A549 (cell line): Measurements from ENCODE around the gene MX2.

ENCODE experiments used
- CTCF ChIP-seq: fragments of >200 bp; sonication (Bioruptor Twin); formaldehyde crosslinking; IDR thresholded peaks from 3 replicates; pipeline ENCODE4 v1.5.1; 2016
- EP300 ChIP-seq, 2 experiments: fragments of >200 bp; sonication (Bioruptor Twin); formaldehyde crosslinking; IDR thresholded peaks; 2 replicates in 1 of 2; 3 replicates in 1 of 2; pipeline ENCODE4 v1.6.1; 2016 to 2017
- JUN ChIP-seq, 2 experiments: fragments of >200 bp; sonication (Bioruptor Twin); formaldehyde crosslinking; IDR thresholded peaks; 2 replicates in 1 of 2; 3 replicates in 1 of 2; pipeline ENCODE4 v1.6.1; 2016 to 2017
- MAX ChIP-seq: IDR thresholded peaks from 2 replicates; pipeline ENCODE4 v1.6.1; 2012
- POLR2A ChIP-seq: IDR thresholded peaks from 2 replicates; pipeline ENCODE4 v1.6.1; 2012; ENCODE audit warnings: mild to moderate bottlenecking, low read length
- POLR2AphosphoS2 ChIP-seq: conservative IDR thresholded peaks from 2 replicates; pipeline ENCODE4 v1.6.1; 2012; ENCODE audit warnings: low read length, improper control_type of control experiment, inconsistent platforms
- REST ChIP-seq: fragments of 200-600 bp; sonication (generic); IDR thresholded peaks from 2 replicates; pipeline ENCODE4 v1.6.1; 2016; ENCODE audit warnings: antibody characterized with exemption, mild to moderate bottlenecking, moderate library complexity
- RFX5 ChIP-seq: fragments of 450-650 bp; IDR thresholded peaks from 2 replicates; pipeline ENCODE4 v1.7.1; 2014; ENCODE audit warnings: antibody characterized with exemption, mild to moderate bottlenecking, moderate library complexity
- TP53 ChIP-seq: fragments of 250-450 bp; sonication (Bioruptor Pico); IDR thresholded peaks from 2 replicates; pipeline ENCODE4 v1.5.0; 2021; ENCODE audit warnings: mild to moderate bottlenecking, moderate library complexity
- TF ChIP-seq, protein P1 (sequence below): fragments of 150-350 bp; IDR thresholded peaks from 2 replicates; pipeline ENCODE4 v1.6.1; 2014; ENCODE audit warnings: low read depth, mild to moderate bottlenecking, low read length
- TF ChIP-seq, protein P2 (sequence below): IDR thresholded peaks from 2 replicates; pipeline ENCODE4 v1.6.1; 2012; ENCODE audit warnings: low read depth, borderline replicate concordance
- TF ChIP-seq, protein P3 (sequence below): fragments of 450-650 bp; IDR thresholded peaks from 2 replicates; pipeline ENCODE4 v1.6.1; 2014; ENCODE audit warnings: antibody characterized with exemption
- TF ChIP-seq, protein P4 (sequence below): fragments of 250-450 bp; sonication (Bioruptor Pico); IDR thresholded peaks from 2 replicates; pipeline ENCODE4 v1.5.0; 2021; ENCODE audit warnings: mild to moderate bottlenecking, moderate library complexity, borderline replicate concordance

- TF ChIP-seq, protein P1, sequence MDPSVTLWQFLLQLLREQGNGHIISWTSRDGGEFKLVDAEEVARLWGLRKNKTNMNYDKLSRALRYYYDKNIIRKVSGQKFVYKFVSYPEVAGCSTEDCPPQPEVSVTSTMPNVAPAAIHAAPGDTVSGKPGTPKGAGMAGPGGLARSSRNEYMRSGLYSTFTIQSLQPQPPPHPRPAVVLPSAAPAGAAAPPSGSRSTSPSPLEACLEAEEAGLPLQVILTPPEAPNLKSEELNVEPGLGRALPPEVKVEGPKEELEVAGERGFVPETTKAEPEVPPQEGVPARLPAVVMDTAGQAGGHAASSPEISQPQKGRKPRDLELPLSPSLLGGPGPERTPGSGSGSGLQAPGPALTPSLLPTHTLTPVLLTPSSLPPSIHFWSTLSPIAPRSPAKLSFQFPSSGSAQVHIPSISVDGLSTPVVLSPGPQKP: no peak
- TF ChIP-seq, protein P2, sequence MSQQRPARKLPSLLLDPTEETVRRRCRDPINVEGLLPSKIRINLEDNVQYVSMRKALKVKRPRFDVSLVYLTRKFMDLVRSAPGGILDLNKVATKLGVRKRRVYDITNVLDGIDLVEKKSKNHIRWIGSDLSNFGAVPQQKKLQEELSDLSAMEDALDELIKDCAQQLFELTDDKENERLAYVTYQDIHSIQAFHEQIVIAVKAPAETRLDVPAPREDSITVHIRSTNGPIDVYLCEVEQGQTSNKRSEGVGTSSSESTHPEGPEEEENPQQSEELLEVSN: no peak
- TF ChIP-seq MAX: no peak
- TF ChIP-seq CTCF: no peak
- TF ChIP-seq, protein P3, sequence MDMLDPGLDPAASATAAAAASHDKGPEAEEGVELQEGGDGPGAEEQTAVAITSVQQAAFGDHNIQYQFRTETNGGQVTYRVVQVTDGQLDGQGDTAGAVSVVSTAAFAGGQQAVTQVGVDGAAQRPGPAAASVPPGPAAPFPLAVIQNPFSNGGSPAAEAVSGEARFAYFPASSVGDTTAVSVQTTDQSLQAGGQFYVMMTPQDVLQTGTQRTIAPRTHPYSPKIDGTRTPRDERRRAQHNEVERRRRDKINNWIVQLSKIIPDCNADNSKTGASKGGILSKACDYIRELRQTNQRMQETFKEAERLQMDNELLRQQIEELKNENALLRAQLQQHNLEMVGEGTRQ: no peak
- no peak for TF ChIP-seq REST
- TF ChIP-seq EP300 (IDR thresholded peaks at IDR 0.05): no peak
- no peak for TF ChIP-seq TP53 (CRISPR knock-in tag)
- TF ChIP-seq JUN (IDR thresholded peaks at IDR 0.05): no peak
- no peak for TF ChIP-seq POLR2A
- no peak for TF ChIP-seq POLR2AphosphoS2
- no peak for TF ChIP-seq RFX5
- TF ChIP-seq, protein P4, sequence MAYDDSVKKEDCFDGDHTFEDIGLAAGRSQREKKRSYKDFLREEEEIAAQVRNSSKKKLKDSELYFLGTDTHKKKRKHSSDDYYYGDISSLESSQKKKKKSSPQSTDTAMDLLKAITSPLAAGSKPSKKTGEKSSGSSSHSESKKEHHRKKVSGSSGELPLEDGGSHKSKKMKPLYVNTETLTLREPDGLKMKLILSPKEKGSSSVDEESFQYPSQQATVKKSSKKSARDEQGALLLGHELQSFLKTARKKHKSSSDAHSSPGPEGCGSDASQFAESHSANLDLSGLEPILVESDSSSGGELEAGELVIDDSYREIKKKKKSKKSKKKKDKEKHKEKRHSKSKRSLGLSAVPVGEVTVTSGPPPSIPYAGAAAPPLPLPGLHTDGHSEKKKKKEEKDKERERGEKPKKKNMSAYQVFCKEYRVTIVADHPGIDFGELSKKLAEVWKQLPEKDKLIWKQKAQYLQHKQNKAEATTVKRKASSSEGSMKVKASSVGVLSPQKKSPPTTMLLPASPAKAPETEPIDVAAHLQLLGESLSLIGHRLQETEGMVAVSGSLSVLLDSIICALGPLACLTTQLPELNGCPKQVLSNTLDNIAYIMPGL: no peak
Measured at GRCh38 chr21:41393876-41394465, 32.1 kb downstream of the MX2 start.
